Osteocyte (in vitro differentiated cells): ENCODE measurements around the gene GPR137B. TPM values are rescaled to one million over a fixed set of nuclear protein-coding genes. Genes with fewer than 3 reads are reported as not detected.

Experiments
- DNase-seq: peaks from one replicate; pipeline ENCODE4 v3.0.0; 2021; ENCODE audit warnings: mixed read lengths; ENCODE audit not compliant: unreplicated experiment; ENCODE audit errors: extremely low spot score
- H3K27ac Mint-ChIP-seq: one replicate; pipeline ENCODE4 v1.8.0; 2021; ENCODE audit warnings: mild to moderate bottlenecking, mixed read lengths; ENCODE audit not compliant: unreplicated experiment
- H3K27me3 Mint-ChIP-seq: one replicate; pipeline ENCODE4 v1.8.0; 2021; ENCODE audit warnings: mixed read lengths; ENCODE audit not compliant: unreplicated experiment
- H3K36me3 Mint-ChIP-seq: one replicate; pipeline ENCODE4 v1.8.0; 2021; ENCODE audit warnings: mixed read lengths; ENCODE audit not compliant: unreplicated experiment
- H3K4me1 Mint-ChIP-seq: one replicate; pipeline ENCODE4 v1.8.0; 2021; ENCODE audit warnings: mixed read lengths; ENCODE audit not compliant: unreplicated experiment
- H3K4me3 Mint-ChIP-seq: one replicate; pipeline ENCODE4 v1.8.0; 2021; ENCODE audit warnings: mild to moderate bottlenecking, moderate library complexity, mixed read lengths; ENCODE audit not compliant: unreplicated experiment
- H3K9me3 Mint-ChIP-seq: one replicate; pipeline ENCODE4 v1.8.0; 2021; ENCODE audit warnings: mixed read lengths; ENCODE audit not compliant: unreplicated experiment
- total RNA-seq: library from RNA; stranded (reverse); gene quantifications from 2 replicates; pipeline ENCODE4 v1.2.1, GENCODE V29; 2021
- TF ChIP-seq, protein P1 (sequence below): fragments of 200-600 bp; sonication (generic); IDR thresholded peaks from 2 replicates; pipeline ENCODE4 v1.5.0; 2021; ENCODE audit warnings: antibody characterized with exemption, mild to moderate bottlenecking, moderate library complexity

Gene GPR137B
- total RNA-seq, 1 donor from 2014 or later = 17.3 TPM

DNA sequence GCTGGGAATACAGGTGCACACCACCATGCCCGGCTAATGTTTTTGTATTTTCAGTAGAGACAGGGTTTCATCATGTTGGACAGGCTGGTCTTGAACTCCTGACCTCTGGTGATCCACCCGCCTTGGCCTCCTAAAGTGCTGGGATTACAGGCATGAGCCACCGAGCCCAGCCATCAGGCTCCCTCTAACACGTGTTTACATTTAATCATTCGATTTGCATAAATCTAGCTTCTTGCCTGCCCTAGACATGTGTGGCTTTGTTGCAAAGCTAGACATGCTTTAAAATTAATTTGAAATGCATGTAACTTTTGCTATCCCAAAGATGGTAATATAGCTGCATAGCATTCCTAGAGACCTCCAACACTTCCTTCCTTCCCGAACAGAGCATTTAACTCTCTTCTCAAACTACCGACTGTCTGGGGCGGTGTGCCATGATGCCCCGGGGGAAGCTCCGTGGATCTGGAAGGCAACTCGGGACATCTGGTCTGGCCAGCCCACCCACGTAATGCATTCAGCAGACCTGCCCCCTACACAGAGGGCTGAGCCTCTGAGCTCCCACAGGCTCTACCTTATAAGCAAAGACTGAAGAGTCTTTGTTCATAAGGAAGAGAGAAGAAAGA, 42.9 kb upstream of the GPR137B start:
- TF ChIP-seq, protein P1, sequence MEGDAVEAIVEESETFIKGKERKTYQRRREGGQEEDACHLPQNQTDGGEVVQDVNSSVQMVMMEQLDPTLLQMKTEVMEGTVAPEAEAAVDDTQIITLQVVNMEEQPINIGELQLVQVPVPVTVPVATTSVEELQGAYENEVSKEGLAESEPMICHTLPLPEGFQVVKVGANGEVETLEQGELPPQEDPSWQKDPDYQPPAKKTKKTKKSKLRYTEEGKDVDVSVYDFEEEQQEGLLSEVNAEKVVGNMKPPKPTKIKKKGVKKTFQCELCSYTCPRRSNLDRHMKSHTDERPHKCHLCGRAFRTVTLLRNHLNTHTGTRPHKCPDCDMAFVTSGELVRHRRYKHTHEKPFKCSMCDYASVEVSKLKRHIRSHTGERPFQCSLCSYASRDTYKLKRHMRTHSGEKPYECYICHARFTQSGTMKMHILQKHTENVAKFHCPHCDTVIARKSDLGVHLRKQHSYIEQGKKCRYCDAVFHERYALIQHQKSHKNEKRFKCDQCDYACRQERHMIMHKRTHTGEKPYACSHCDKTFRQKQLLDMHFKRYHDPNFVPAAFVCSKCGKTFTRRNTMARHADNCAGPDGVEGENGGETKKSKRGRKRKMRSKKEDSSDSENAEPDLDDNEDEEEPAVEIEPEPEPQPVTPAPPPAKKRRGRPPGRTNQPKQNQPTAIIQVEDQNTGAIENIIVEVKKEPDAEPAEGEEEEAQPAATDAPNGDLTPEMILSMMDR = no peak
- Mint-ChIP-seq H3K4me1 (peaks cover 7% of the 10 kb centered on the region), H3K27ac (no peak overlapping the region), H3K36me3 (no peaks in the 10 kb centered on the region), H3K4me3 (no peak overlapping the region), H3K27me3 (no peaks in the 10 kb centered on the region), H3K9me3 (peaks cover 6% of the 10 kb centered on the region)
- no peak for DNase-seq

DNA sequence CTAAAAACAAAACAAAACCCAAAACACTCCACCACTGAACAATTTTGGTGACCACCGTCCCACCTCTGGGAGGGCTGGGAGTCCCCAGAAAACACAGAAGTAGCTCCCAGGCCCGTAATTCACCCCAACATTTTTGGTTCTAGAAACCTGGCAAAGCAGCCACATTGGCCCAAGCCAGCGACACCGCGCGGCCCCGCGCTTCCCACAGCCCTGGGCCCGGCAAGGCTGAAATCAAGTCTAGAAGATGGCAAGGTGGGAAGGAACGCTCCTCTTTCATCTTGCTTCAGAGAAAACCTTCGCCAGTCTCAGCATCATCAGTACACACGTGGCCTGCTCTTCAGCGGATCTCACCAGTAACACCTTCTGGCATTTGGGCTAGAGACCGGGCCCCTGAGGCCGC, 41.5 kb upstream of the GPR137B start:
- Mint-ChIP-seq H3K36me3 (no peaks in the 10 kb centered on the region), H3K27me3 (no peaks in the 10 kb centered on the region), H3K27ac (no peak overlapping the region), H3K4me3 (no peak overlapping the region), H3K4me1 (peaks cover 7% of the 10 kb centered on the region), H3K9me3 (peaks cover 6% of the 10 kb centered on the region)
- no peak for DNase-seq
- TF ChIP-seq, protein P1 = no peak

DNA sequence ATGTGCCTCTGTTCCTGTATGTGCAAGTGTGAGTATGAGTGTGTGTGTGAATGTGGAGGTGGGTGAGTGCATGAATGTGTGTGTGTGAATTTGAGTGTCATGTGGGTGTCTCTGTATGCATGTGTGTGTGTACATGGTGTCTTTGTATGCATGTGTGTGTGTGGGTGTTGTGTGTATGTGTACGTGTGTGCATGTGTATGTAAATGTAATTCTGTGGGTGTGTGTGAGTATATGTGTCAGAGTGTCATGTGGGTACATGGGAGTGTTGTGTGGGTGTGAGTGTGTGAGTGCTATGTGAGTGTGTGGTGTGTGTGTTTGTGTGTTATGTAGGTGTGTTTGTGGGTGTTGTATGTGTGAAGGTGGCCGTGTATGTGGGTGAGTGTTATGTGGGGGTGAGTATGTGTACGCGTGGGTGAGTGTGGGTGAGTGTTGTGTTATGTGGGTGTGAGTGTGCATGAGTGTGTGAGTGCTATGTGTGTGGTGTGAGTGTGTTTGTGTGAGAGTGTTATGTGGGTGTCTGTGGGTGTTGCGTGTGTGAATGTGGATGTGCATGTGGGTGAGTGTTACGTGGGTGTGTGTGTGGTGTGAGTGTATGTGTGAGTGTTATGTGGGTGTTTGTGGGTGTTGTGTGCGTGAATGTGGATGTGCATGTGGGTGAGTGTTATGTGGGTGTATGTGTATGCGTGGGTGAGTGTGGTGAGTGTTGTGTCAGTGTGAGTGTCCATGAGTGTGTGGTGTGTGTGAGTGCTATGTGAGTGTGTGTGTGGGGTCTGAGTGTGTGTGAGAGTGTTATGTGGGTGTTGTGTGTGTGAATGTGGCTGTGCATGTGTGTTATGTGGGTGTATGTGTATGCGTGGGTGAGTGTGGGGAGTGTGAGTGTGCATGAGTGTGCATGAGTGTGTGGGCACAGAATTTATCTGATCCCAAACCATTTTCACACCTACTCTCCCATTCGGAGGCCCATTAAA, 40.8 kb upstream of the GPR137B start:
- H3K27me3 Mint-ChIP-seq = no peaks in the 10 kb centered on the region
- H3K4me3 Mint-ChIP-seq = no peak overlapping the region
- no peak overlapping the region for H3K27ac Mint-ChIP-seq
- TF ChIP-seq, protein P1 = no peak
- H3K36me3 Mint-ChIP-seq = no peaks in the 10 kb centered on the region
- no peak for DNase-seq
- peaks cover 3% of the 10 kb centered on the region for H3K9me3 Mint-ChIP-seq
- peaks cover 7% of the 10 kb centered on the region for H3K4me1 Mint-ChIP-seq

DNA sequence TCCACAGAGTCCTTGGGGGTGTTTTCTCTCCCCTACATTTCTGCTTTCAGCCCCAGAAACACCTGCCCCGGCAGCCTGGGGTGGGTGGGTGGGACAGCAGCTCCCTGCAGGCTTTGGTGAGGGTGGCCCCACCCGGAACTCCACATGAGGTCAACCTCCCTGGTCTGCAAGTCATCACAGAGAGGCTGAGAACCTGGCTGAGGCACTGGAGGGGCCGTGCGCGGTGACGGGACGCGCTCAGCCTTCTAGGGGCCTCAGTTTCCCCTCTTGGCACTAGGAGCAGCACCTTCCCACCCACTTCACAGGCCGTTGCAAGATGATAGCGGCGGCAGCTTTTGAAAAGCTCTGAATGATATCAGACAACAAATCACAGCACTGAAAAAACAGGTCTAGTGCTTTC, 39.7 kb upstream of the GPR137B start:
- H3K36me3 Mint-ChIP-seq = no peaks in the 10 kb centered on the region
- no peak overlapping the region for H3K27ac Mint-ChIP-seq
- DNase-seq = no peak
- TF ChIP-seq, protein P1 = no peak
- no peaks in the 10 kb centered on the region for H3K27me3 Mint-ChIP-seq
- H3K9me3 Mint-ChIP-seq = no peaks in the 10 kb centered on the region
- peaks cover 7% of the 10 kb centered on the region for H3K4me1 Mint-ChIP-seq
- no peak overlapping the region for H3K4me3 Mint-ChIP-seq

DNA sequence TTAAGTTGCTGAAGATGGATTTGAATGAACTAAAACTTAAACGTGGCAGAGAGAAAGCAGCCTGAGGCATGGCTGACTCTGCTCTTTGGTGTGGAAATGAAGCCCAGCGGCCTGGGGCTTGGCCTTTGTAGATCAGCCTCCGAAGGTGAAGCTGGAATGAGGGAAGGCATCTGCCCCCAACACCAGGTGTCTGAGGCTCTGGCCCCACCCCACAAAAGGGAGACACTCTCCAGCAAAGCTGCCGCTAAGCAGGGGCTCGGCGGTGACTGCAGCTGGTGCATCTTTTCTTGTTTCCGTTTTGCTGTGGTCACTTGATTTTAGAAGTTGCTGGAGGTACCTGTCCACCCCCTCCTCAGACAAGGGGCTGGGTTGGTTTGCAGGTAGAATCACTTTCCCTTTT, 39.3 kb upstream of the GPR137B start:
- no peaks in the 10 kb centered on the region for H3K27me3 Mint-ChIP-seq
- TF ChIP-seq, protein P1 = no peak
- H3K4me1 Mint-ChIP-seq = peaks cover 7% of the 10 kb centered on the region
- H3K9me3 Mint-ChIP-seq = no peaks in the 10 kb centered on the region
- H3K4me3 Mint-ChIP-seq = no peak overlapping the region
- H3K27ac Mint-ChIP-seq = no peak overlapping the region
- DNase-seq = no peak
- H3K36me3 Mint-ChIP-seq = no peaks in the 10 kb centered on the region
